DOHH2 (cell line): Measurements from ENCODE around the gene PEX5L.

Experiments used
- H3F3A ChIP-seq: fragments of 200-600 bp; sonication (generic), shearing (Covaris generic); 2 replicates; pipeline ENCODE4 v1.6.0; 2016; ENCODE audit warnings: antibody characterized with exemption, mild to moderate bottlenecking; ENCODE audit not compliant: control insufficient read depth, insufficient read depth
- H3K27ac ChIP-seq: fragments of 200-600 bp; sonication (generic); 2 replicates; pipeline ENCODE4 v1.5.1; 2014; ENCODE audit warnings: low read depth, mild to moderate bottlenecking, low read length, moderate library complexity
- H3K27me3 ChIP-seq: fragments of 200-600 bp; sonication (generic); 2 replicates; pipeline ENCODE4 v1.6.1; 2014; ENCODE audit warnings: mild to moderate bottlenecking, low read length, mixed read lengths; ENCODE audit not compliant: control insufficient read depth
- H3K36me3 ChIP-seq: fragments of 200-600 bp; sonication (generic); 2 replicates; pipeline ENCODE4 v1.6.1; 2014; ENCODE audit warnings: mild to moderate bottlenecking, low read length, moderate library complexity, mixed read lengths; ENCODE audit not compliant: control insufficient read depth
- H3K4me1 ChIP-seq: fragments of 200-600 bp; sonication (generic); 2 replicates; pipeline ENCODE4 v1.6.1; 2014; ENCODE audit warnings: mild to moderate bottlenecking, low read length, mixed read lengths; ENCODE audit not compliant: control insufficient read depth
- H3K4me2 ChIP-seq: fragments of 200-600 bp; sonication (generic); 2 replicates; pipeline ENCODE4 v1.6.0; 2014; ENCODE audit warnings: mild to moderate bottlenecking, low read length, moderate library complexity
- H3K4me3 ChIP-seq: fragments of 200-600 bp; sonication (generic); 2 replicates; pipeline ENCODE4 v1.5.1; 2014; ENCODE audit warnings: mild to moderate bottlenecking, low read length, mixed read lengths
- H3K79me2 ChIP-seq: fragments of 200-600 bp; sonication (generic); 2 replicates; pipeline ENCODE4 v1.6.1; 2014; ENCODE audit warnings: mild to moderate bottlenecking, low read length, mixed read lengths; ENCODE audit not compliant: control insufficient read depth
- H3K9me2 ChIP-seq: fragments of 200-600 bp; sonication (generic); replicated peaks from 2 replicates; pipeline ENCODE4 v1.6.1; 2014; ENCODE audit warnings: mild to moderate bottlenecking, low read length, mixed read lengths; ENCODE audit not compliant: control insufficient read depth
- H3K9me3 ChIP-seq: fragments of 200-600 bp; sonication (generic); 2 replicates; pipeline ENCODE4 v1.6.1; 2014; ENCODE audit warnings: antibody characterized with exemption, low read length, mixed read lengths; ENCODE audit not compliant: control insufficient read depth, insufficient read depth
- H4K20me1 ChIP-seq: fragments of 200-600 bp; sonication (generic); 2 replicates; pipeline ENCODE4 v1.6.0; 2014; ENCODE audit warnings: low read depth, mild to moderate bottlenecking, antibody characterized with exemption, low read length, moderate library complexity; ENCODE audit not compliant: control insufficient read depth, insufficient read depth
- EZH2phosphoT487 ChIP-seq: fragments of 200-600 bp; sonication (generic); IDR thresholded peaks from 2 replicates; pipeline ENCODE4 v1.6.1; 2017; ENCODE audit warnings: borderline replicate concordance, mild to moderate bottlenecking, antibody characterized with exemption, low read length, moderate library complexity, mixed read lengths
- TF ChIP-seq, protein P1 (sequence below): fragments of 200-600 bp; sonication (generic); IDR thresholded peaks from one replicate; pipeline ENCODE4 v1.5.1; 2014; ENCODE audit warnings: antibody characterized with exemption, mild to moderate bottlenecking, low read depth, low read length; ENCODE audit not compliant: poor library complexity, severe bottlenecking

PEX5L gene

GRCh38 chr3:179991104-179991503 is 45.6 kb downstream of the PEX5L start:
- Histone ChIP-seq H3K9me2 (no peaks in the 10 kb centered on the region), H3K9me3 (no peaks in the 10 kb centered on the region), H3K79me2 (no peaks in the 10 kb centered on the region), H3K4me3 (no peak overlapping the region), H3K4me2 (no peak overlapping the region), H3K36me3 (no peaks in the 10 kb centered on the region), H3K27ac (no peak overlapping the region), H3K27me3 (peaks cover 7% of the 10 kb centered on the region), H3K4me1 (no peaks in the 10 kb centered on the region), H4K20me1 (no peaks in the 10 kb centered on the region), H3F3A (no peaks in the 10 kb centered on the region)
- TF ChIP-seq EZH2phosphoT487 = no peak
- TF ChIP-seq, protein P1, sequence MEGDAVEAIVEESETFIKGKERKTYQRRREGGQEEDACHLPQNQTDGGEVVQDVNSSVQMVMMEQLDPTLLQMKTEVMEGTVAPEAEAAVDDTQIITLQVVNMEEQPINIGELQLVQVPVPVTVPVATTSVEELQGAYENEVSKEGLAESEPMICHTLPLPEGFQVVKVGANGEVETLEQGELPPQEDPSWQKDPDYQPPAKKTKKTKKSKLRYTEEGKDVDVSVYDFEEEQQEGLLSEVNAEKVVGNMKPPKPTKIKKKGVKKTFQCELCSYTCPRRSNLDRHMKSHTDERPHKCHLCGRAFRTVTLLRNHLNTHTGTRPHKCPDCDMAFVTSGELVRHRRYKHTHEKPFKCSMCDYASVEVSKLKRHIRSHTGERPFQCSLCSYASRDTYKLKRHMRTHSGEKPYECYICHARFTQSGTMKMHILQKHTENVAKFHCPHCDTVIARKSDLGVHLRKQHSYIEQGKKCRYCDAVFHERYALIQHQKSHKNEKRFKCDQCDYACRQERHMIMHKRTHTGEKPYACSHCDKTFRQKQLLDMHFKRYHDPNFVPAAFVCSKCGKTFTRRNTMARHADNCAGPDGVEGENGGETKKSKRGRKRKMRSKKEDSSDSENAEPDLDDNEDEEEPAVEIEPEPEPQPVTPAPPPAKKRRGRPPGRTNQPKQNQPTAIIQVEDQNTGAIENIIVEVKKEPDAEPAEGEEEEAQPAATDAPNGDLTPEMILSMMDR = no peak

DNA sequence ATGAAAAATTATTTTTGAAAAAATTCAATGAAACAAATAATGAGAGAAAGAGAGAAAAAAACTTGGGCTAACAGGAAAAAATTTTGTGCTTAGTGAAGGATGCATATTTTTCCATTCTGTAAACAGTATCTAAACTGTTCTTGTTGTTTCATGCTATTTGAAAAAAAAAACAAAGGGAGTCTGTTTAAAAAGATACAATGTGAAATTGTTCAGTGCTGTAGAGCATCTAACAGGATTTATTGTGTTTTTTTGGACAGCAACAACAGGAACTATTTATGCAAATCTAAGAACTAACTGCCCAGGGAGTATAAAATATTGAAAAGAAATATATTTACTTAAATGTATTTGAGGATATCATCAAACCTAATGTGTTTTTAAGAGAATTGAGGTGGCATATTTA is 55.1 kb downstream of the PEX5L start:
- Histone ChIP-seq H3K9me2 (no peaks in the 10 kb centered on the region), H3K4me2 (no peak overlapping the region), H4K20me1 (no peaks in the 10 kb centered on the region), H3K4me1 (no peaks in the 10 kb centered on the region), H3K27me3 (peaks cover 5% of the 10 kb centered on the region; the same call in 1 of the 2 replicates), H3K36me3 (no peaks in the 10 kb centered on the region), H3K9me3 (no peaks in the 10 kb centered on the region), H3F3A (no peaks in the 10 kb centered on the region), H3K27ac (no peak overlapping the region), H3K79me2 (no peaks in the 10 kb centered on the region), H3K4me3 (no peak overlapping the region)
- TF ChIP-seq EZH2phosphoT487 = no peak
- TF ChIP-seq, protein P1 = no peak

DNA sequence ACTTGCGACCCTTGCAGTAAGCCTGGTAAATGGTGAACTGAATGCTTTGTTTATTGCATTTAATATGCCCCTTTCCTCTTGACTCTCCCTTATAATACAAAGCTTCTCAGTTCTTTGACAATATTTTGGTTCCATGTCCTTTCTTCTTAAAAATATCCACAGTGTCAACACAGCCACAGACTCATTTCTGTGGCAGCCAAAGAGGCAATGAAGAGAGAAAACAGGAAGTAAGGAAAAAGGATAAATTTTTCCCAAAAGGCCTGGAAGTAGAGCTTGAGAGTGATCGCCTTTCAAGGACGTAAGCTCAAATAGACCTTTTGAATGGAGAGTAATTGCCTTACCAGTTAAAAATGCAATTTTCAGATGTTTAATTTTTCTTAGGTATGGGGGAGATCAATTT is 59.4 kb downstream of the PEX5L start:
- H3K36me3 ChIP-seq = no peaks in the 10 kb centered on the region

More for the DNA sequence above, 59.4 kb downstream of the PEX5L start:
- H3K27ac ChIP-seq = no peak overlapping the region
- H3F3A ChIP-seq = no peaks in the 10 kb centered on the region
- H3K9me3 ChIP-seq = no peaks in the 10 kb centered on the region
- no peaks in the 10 kb centered on the region for H3K4me1 ChIP-seq
- no peak overlapping the region for H3K4me3 ChIP-seq
- no peaks in the 10 kb centered on the region for H3K9me2 ChIP-seq
- TF ChIP-seq EZH2phosphoT487 = no peak
- TF ChIP-seq, protein P1 = no peak
- H3K27me3 ChIP-seq = peaks cover 16% of the 10 kb centered on the region
- H3K79me2 ChIP-seq = no peaks in the 10 kb centered on the region
- no peaks in the 10 kb centered on the region for H4K20me1 ChIP-seq
- no peak overlapping the region for H3K4me2 ChIP-seq
